PC-9 (cell line): ENCODE measurements around the gene STYXL2. TPM values are rescaled to one million over a fixed set of nuclear protein-coding genes. Genes with fewer than 3 reads are reported as not detected.
A peak's percentile ranks its signal among the peaks of the same experiment; 100 is the strongest.

Experiments used
- BruUV-seq: library from RNA; stranded (reverse); fragments of 400-500 nt; replicated peaks from 2 replicates; lab custom pipeline; 2021; lab: Mats Ljungman, UMichigan
- CTCF ChIA-PET: fragments of 300-600 bp; sonication (Branson Sonifier 250); formaldehyde crosslinking; loops from one replicate; lab custom pipeline; 2022; ENCODE audit warnings: antibody characterized with exemption; lab: Charles Lee
- POLR2A ChIA-PET: fragments of 300-600 bp; sonication (Branson Sonifier 250); formaldehyde crosslinking; loops from one replicate; lab custom pipeline; 2022; ENCODE audit warnings: antibody characterized with exemption; ENCODE audit not compliant: unreplicated experiment; lab: Charles Lee
- DNase-seq, 2 experiments: peaks; one replicate each; pipeline versions ENCODE4 v3.0.0 to v3.0.0-alpha.2; 2015 to 2022; ENCODE audit warnings: mixed read lengths in 1 of 2
- H2AFZ ChIP-seq: fragments of 200-600 bp; sonication (generic); 2 replicates; pipeline ENCODE4 v1.8.1; 2017; ENCODE audit warnings: antibody characterized with exemption
- H3F3A ChIP-seq: fragments of 200-600 bp; sonication (generic); 2 replicates; pipeline ENCODE4 v1.8.1; 2017; ENCODE audit warnings: antibody characterized with exemption, mild to moderate bottlenecking, low read depth; ENCODE audit not compliant: insufficient read depth
- H3K27ac ChIP-seq: fragments of 200-600 bp; sonication (generic); 2 replicates; pipeline ENCODE4 v1.6.1; 2016; ENCODE audit warnings: mixed run types
- H3K27me3 ChIP-seq: fragments of 200-600 bp; sonication (generic); 2 replicates; pipeline ENCODE4 v1.6.1; 2016; ENCODE audit warnings: low read depth, mixed run types; ENCODE audit not compliant: insufficient read depth
- H3K36me3 ChIP-seq: fragments of 200-600 bp; sonication (generic); 2 replicates; pipeline ENCODE4 v1.6.1; 2016; ENCODE audit warnings: low read depth, mixed run types
- H3K4me1 ChIP-seq: fragments of 200-600 bp; sonication (generic); replicated peaks from 2 replicates; pipeline ENCODE4 v1.6.1; 2016; ENCODE audit warnings: mixed run types; ENCODE audit not compliant: insufficient read depth
- H3K4me2 ChIP-seq: fragments of 200-600 bp; sonication (generic); 2 replicates; pipeline ENCODE4 v1.6.1; 2017; ENCODE audit warnings: mixed run types
- H3K4me3 ChIP-seq: fragments of 200-600 bp; sonication (generic); 2 replicates; pipeline ENCODE4 v1.6.1; 2016; ENCODE audit warnings: mixed run types
- H3K79me2 ChIP-seq: fragments of 200-600 bp; sonication (generic); 2 replicates; pipeline ENCODE4 v1.6.1; 2017; ENCODE audit warnings: low read depth, mixed run types
- H3K9me2 ChIP-seq: fragments of 200-600 bp; sonication (generic); 2 replicates; pipeline ENCODE4 v1.8.1; 2017; ENCODE audit warnings: mild to moderate bottlenecking; ENCODE audit not compliant: insufficient read depth
- H3K9me3 ChIP-seq: fragments of 200-600 bp; sonication (generic); 2 replicates; pipeline ENCODE4 v1.8.1; 2016; ENCODE audit warnings: low read depth; ENCODE audit not compliant: insufficient read depth
- H4K20me1 ChIP-seq: fragments of 200-600 bp; sonication (generic); 2 replicates; pipeline ENCODE4 v1.8.1; 2017; ENCODE audit not compliant: insufficient read depth
- CTCF ChIP-seq: fragments of 200-600 bp; sonication (generic); conservative IDR thresholded peaks from 2 replicates; pipeline ENCODE4 v1.6.1; 2017; ENCODE audit warnings: mixed run types, antibody characterized with exemption, mild to moderate bottlenecking, moderate library complexity
- EZH2 ChIP-seq: fragments of 200-600 bp; sonication (generic); IDR thresholded peaks from 2 replicates; pipeline ENCODE4 v1.8.0; 2017; ENCODE audit warnings: antibody characterized with exemption, low read depth
- intact Hi-C: fragments of 100-400 bp; cut with micrococcal nuclease; formaldehyde crosslinking; loops from one replicate; pipeline ENCODE4 v1.10.0; 2022; ENCODE audit not compliant: unreplicated experiment
- total RNA-seq: library from RNA; stranded (reverse); gene quantifications from 2 replicates; pipeline ENCODE4 v1.2.3, GENCODE V29; 2021

Gene STYXL2
- total RNA-seq, 1 experiment from 2014 or later = not detected

GRCh38 chr1:167132301-167133010, 38.6 kb downstream of the STYXL2 start:
- no TSS peak for BruUV-seq
- intact Hi-C loops = no loop called here
- TF ChIP-seq CTCF (no peak), EZH2 (no peak)
- no peaks in the 10 kb centered on the region for H3K79me2 ChIP-seq
- H3K27ac ChIP-seq = no peak overlapping the region
- no peak for DNase-seq
- CTCF ChIA-PET = no interaction called here
- no peaks in the 10 kb centered on the region for H4K20me1 ChIP-seq
- no peak overlapping the region for H2AFZ ChIP-seq
- H3K36me3 ChIP-seq = no peaks in the 10 kb centered on the region
- POLR2A ChIA-PET = no interaction called here
- peaks cover 5% of the 10 kb centered on the region; the same call in 1 of the 2 replicates for H3F3A ChIP-seq
- H3K27me3 ChIP-seq = no peaks in the 10 kb centered on the region
- H3K9me3 ChIP-seq = no peaks in the 10 kb centered on the region
- H3K4me3 ChIP-seq = no peak overlapping the region
- H3K4me2 ChIP-seq = no peak overlapping the region
- H3K4me1 ChIP-seq = peaks cover 12% of the 10 kb centered on the region
- no peaks in the 10 kb centered on the region for H3K9me2 ChIP-seq

GRCh38 chr1:167135281-167135840, 41.5 kb downstream of the STYXL2 start:
- Histone ChIP-seq H3K36me3 (no peaks in the 10 kb centered on the region), H3K27me3 (no peaks in the 10 kb centered on the region), H3K9me2 (no peaks in the 10 kb centered on the region), H3K4me1 (peaks cover 12% of the 10 kb centered on the region), H3K9me3 (no peaks in the 10 kb centered on the region), H4K20me1 (no peaks in the 10 kb centered on the region), H3K4me2 (no peak overlapping the region), H3F3A (peaks cover 5% of the 10 kb centered on the region; the same call in 1 of the 2 replicates), H3K4me3 (no peak overlapping the region), H2AFZ (no peak overlapping the region), H3K27ac (no peak overlapping the region), H3K79me2 (no peaks in the 10 kb centered on the region)
- CTCF ChIA-PET = no interaction called here
- POLR2A ChIA-PET = no interaction called here
- intact Hi-C loops = no loop called here
- TF ChIP-seq CTCF = no peak
- TF ChIP-seq EZH2 = no peak
- no peak for DNase-seq
- BruUV-seq = no TSS peak

- Histone ChIP-seq H3K4me3 (no peak overlapping the region), H3K4me1 (peaks cover 12% of the 10 kb centered on the region), H3K36me3 (no peaks in the 10 kb centered on the region), H4K20me1 (no peaks in the 10 kb centered on the region), H3K79me2 (no peaks in the 10 kb centered on the region), H2AFZ (no peak overlapping the region), H3K4me2 (peak overlapping the region; percentile 31), H3K9me2 (no peaks in the 10 kb centered on the region), H3K27ac (no peak overlapping the region), H3K27me3 (no peaks in the 10 kb centered on the region), H3K9me3 (no peaks in the 10 kb centered on the region), H3F3A (peaks cover 5% of the 10 kb centered on the region; the same call in 1 of the 2 replicates)
- CTCF ChIA-PET = no interaction called here
- POLR2A ChIA-PET = no interaction called here
- intact Hi-C loops = no loop called here
- peak; percentile 31 to 69 for DNase-seq
- TF ChIP-seq CTCF (no peak), EZH2 (no peak)
- BruUV-seq = no TSS peak
Measured at GRCh38 chr1:167136191-167136614, 42.3 kb downstream of the STYXL2 start.
